H9 (cell line): ENCODE data around the gene NYAP2. TPM values are rescaled to one million over a fixed set of nuclear protein-coding genes. Genes with fewer than 3 reads are reported as not detected.

Experiments
- DNase-seq: peaks from one replicate; pipeline ENCODE4 v3.0.0-alpha.2; 2017
- H2AFZ ChIP-seq: one replicate; pipeline ENCODE4 v1.6.1; 2013; ENCODE audit warnings: mild to moderate bottlenecking, low read length, control low read depth, moderate library complexity
- H2AK5ac ChIP-seq: 2 replicates; pipeline ENCODE4 v1.6.1; 2013; ENCODE audit warnings: low read length, control low read depth, mixed read lengths; ENCODE audit not compliant: insufficient read length
- H2BK120ac ChIP-seq: one replicate; pipeline ENCODE4 v1.6.1; 2013; ENCODE audit warnings: low read depth, mild to moderate bottlenecking, low read length, control low read depth, inconsistent platforms; ENCODE audit not compliant: poor library complexity, severe bottlenecking
- H2BK12ac ChIP-seq: 2 replicates; pipeline ENCODE4 v1.6.1; 2013; ENCODE audit warnings: low read length, control low read depth, mixed read lengths, low read depth; ENCODE audit not compliant: insufficient read length
- H2BK15ac ChIP-seq: 2 replicates; pipeline ENCODE4 v1.6.1; 2013; ENCODE audit warnings: low read depth, low read length, control low read depth
- H2BK20ac ChIP-seq: one replicate; pipeline ENCODE4 v1.6.1; 2013; ENCODE audit warnings: low read depth, mild to moderate bottlenecking, low read length, control low read depth, inconsistent platforms; ENCODE audit not compliant: poor library complexity, severe bottlenecking
- H2BK5ac ChIP-seq: 2 replicates; pipeline ENCODE4 v1.6.1; 2013; ENCODE audit warnings: low read length, control low read depth, mixed read lengths; ENCODE audit not compliant: insufficient read length
- H3K14ac ChIP-seq: 2 replicates; pipeline ENCODE4 v1.6.1; 2013; ENCODE audit warnings: low read length, control low read depth; ENCODE audit not compliant: insufficient read depth
- H3K18ac ChIP-seq: 2 replicates; pipeline ENCODE4 v1.6.1; 2013; ENCODE audit warnings: low read depth, mild to moderate bottlenecking, mixed read lengths, low read length, control low read depth; ENCODE audit not compliant: insufficient read length
- H3K23ac ChIP-seq: 2 replicates; pipeline ENCODE4 v1.6.1; 2013; ENCODE audit warnings: low read length, control low read depth, mixed read lengths, low read depth; ENCODE audit not compliant: insufficient read length
- H3K23me2 ChIP-seq: 2 replicates; pipeline ENCODE4 v1.6.1; 2013; ENCODE audit warnings: low read depth, mild to moderate bottlenecking, mixed read lengths, low read length, control low read depth; ENCODE audit not compliant: insufficient read length, poor library complexity, severe bottlenecking
- H3K27ac ChIP-seq: 2 replicates; pipeline ENCODE4 v1.5.1; 2013; ENCODE audit warnings: low read length, control low read depth, mixed read lengths, low read depth; ENCODE audit not compliant: insufficient read length
- H3K27me3 ChIP-seq: 2 replicates; pipeline ENCODE4 v1.6.1; 2013; ENCODE audit warnings: low read length, control low read depth, inconsistent platforms; ENCODE audit not compliant: insufficient read depth
- H3K4ac ChIP-seq: 2 replicates; pipeline ENCODE4 v1.6.1; 2013; ENCODE audit warnings: low read depth, mild to moderate bottlenecking, control low read depth, inconsistent platforms, low read length, moderate library complexity
- H3K4me1 ChIP-seq: 2 replicates; pipeline ENCODE4 v1.6.1; 2013; ENCODE audit warnings: low read length, control low read depth, inconsistent platforms; ENCODE audit not compliant: insufficient read depth
- H3K4me2 ChIP-seq: 2 replicates; pipeline ENCODE4 v1.6.1; 2013; ENCODE audit warnings: low read length, control low read depth, mixed read lengths; ENCODE audit not compliant: insufficient read length, insufficient read depth
- H3K56ac ChIP-seq: 2 replicates; pipeline ENCODE4 v1.6.1; 2013; ENCODE audit warnings: low read depth, mild to moderate bottlenecking, mixed read lengths, low read length, control low read depth; ENCODE audit not compliant: insufficient read length
- H3K79me1 ChIP-seq: 2 replicates; pipeline ENCODE4 v1.6.1; 2013; ENCODE audit warnings: low read depth, mild to moderate bottlenecking, moderate library complexity, low read length, control low read depth, inconsistent platforms; ENCODE audit not compliant: insufficient read depth, poor library complexity, severe bottlenecking
- H3K79me2 ChIP-seq: 2 replicates; pipeline ENCODE4 v1.6.1; 2013; ENCODE audit warnings: low read length, control low read depth, inconsistent platforms; ENCODE audit not compliant: insufficient read depth
- H3K9ac ChIP-seq: 2 replicates; pipeline ENCODE4 v1.6.1; 2013; ENCODE audit warnings: low read length, control low read depth, mixed read lengths; ENCODE audit not compliant: insufficient read length; ENCODE audit errors: extremely low read depth
- H3K9me3 ChIP-seq: one replicate; pipeline ENCODE4 v1.6.1; 2013; ENCODE audit warnings: low read depth, low read length, inconsistent platforms; ENCODE audit not compliant: control insufficient read depth
- H3T11ph ChIP-seq: one replicate; pipeline ENCODE4 v1.6.1; 2013; ENCODE audit warnings: mild to moderate bottlenecking, low read length, control low read depth, inconsistent platforms
- H4K20me1 ChIP-seq: one replicate; pipeline ENCODE4 v1.6.1; 2013; ENCODE audit not compliant: control insufficient read depth, insufficient read length, insufficient read depth
- H4K5ac ChIP-seq: 2 replicates; pipeline ENCODE4 v1.6.1; 2013; ENCODE audit warnings: low read depth, mild to moderate bottlenecking, mixed read lengths, low read length, control low read depth; ENCODE audit not compliant: insufficient read length
- H4K8ac ChIP-seq: replicated peaks from 2 replicates; pipeline ENCODE4 v1.6.1; 2013; ENCODE audit warnings: low read length, control low read depth, mixed read lengths, low read depth; ENCODE audit not compliant: insufficient read length
- H4K91ac ChIP-seq: 2 replicates; pipeline ENCODE4 v1.6.1; 2013; ENCODE audit warnings: low read depth, mild to moderate bottlenecking, moderate library complexity, mixed read lengths, low read length, control low read depth; ENCODE audit not compliant: insufficient read length
- H3K27ac Mint-ChIP-seq, 3 experiments: 2 replicates in 2 of 3; 3 replicates in 1 of 3; pipeline ENCODE4 v1.8.0; 2020 to 2021; ENCODE audit warnings: mixed read lengths in 3 of 3, mild to moderate bottlenecking in 1 of 3, moderate library complexity in 1 of 3
- H3K27me3 Mint-ChIP-seq: 2 replicates; pipeline ENCODE4 v1.8.0; 2021; ENCODE audit warnings: low read depth, mild to moderate bottlenecking, moderate library complexity, mixed read lengths
- H3K36me3 Mint-ChIP-seq, 3 experiments: 2 replicates in 2 of 3; 3 replicates in 1 of 3; pipeline ENCODE4 v1.8.0; 2020 to 2021; ENCODE audit warnings: low read depth in 3 of 3, mixed read lengths in 3 of 3; ENCODE audit not compliant: insufficient read depth in 1 of 3
- H3K4me1 Mint-ChIP-seq, 2 experiments: 2 replicates each; pipeline ENCODE4 v1.8.0; 2020; ENCODE audit warnings: mixed read lengths in 2 of 2
- H3K4me3 Mint-ChIP-seq, 2 experiments: 2 replicates in 1 of 2; 3 replicates in 1 of 2; pipeline ENCODE4 v1.8.0; 2020 to 2021; ENCODE audit warnings: mild to moderate bottlenecking in 2 of 2, mixed read lengths in 2 of 2, moderate library complexity in 1 of 2
- H3K9me3 Mint-ChIP-seq, 2 experiments: 2 replicates in 1 of 2; 3 replicates in 1 of 2; pipeline ENCODE4 v1.8.0; 2020; ENCODE audit warnings: mild to moderate bottlenecking in 2 of 2, mixed read lengths in 2 of 2, moderate library complexity in 1 of 2
- WGBS: extraction: QIAGEN DNeasy Blood & Tissue Kit; methylation state at CpG from one replicate; pipeline ENCODE4 v1.1.7; 2013; ENCODE audit warnings: missing lambda C conversion rate, low lambda C conversion rate, mixed read lengths; ENCODE audit not compliant: insufficient read length; ENCODE audit errors: extremely low coverage; 5-methylcytosine and 5-hydroxymethylcytosine counted together
- total RNA-seq: library from RNA; stranded (reverse); gene quantifications from 2 replicates; pipeline ENCODE4 v1.2.1, GENCODE V29; 2021
- TF ChIP-seq, protein P1 (sequence below): fragments of 200-600 bp; sonication (generic); conservative IDR thresholded peaks from 3 replicates; pipeline ENCODE4 v1.8.0; 2021; ENCODE audit warnings: antibody characterized with exemption, mild to moderate bottlenecking

Gene NYAP2
- total RNA-seq, 1 experiment from 2014 or later = not detected

GRCh38 chr2:225497166-225497565 lies 97.7 kb downstream of the NYAP2 start:
- TF ChIP-seq, protein P1, sequence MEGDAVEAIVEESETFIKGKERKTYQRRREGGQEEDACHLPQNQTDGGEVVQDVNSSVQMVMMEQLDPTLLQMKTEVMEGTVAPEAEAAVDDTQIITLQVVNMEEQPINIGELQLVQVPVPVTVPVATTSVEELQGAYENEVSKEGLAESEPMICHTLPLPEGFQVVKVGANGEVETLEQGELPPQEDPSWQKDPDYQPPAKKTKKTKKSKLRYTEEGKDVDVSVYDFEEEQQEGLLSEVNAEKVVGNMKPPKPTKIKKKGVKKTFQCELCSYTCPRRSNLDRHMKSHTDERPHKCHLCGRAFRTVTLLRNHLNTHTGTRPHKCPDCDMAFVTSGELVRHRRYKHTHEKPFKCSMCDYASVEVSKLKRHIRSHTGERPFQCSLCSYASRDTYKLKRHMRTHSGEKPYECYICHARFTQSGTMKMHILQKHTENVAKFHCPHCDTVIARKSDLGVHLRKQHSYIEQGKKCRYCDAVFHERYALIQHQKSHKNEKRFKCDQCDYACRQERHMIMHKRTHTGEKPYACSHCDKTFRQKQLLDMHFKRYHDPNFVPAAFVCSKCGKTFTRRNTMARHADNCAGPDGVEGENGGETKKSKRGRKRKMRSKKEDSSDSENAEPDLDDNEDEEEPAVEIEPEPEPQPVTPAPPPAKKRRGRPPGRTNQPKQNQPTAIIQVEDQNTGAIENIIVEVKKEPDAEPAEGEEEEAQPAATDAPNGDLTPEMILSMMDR = no peak
- Histone ChIP-seq H2BK120ac (no peak overlapping the region), H2AK5ac (no peak overlapping the region), H3K27me3 (no peaks in the 10 kb centered on the region), H3K79me1 (no peaks in the 10 kb centered on the region), H3K79me2 (no peaks in the 10 kb centered on the region), H4K91ac (no peak overlapping the region), H3K14ac (no peak overlapping the region), H2BK15ac (no peak overlapping the region), H2BK5ac (no peak overlapping the region), H3K4me1 (peaks cover 4% of the 10 kb centered on the region; the same call in 1 of the 2 replicates), H3K18ac (no peak overlapping the region), H4K5ac (no peak overlapping the region), H3K23me2 (no peaks in the 10 kb centered on the region), H3T11ph (no peak overlapping the region), H3K56ac (no peak overlapping the region), H3K4ac (no peak overlapping the region), H4K8ac (no peak overlapping the region), H3K4me2 (no peak overlapping the region), H2BK12ac (no peak overlapping the region), H2BK20ac (no peak overlapping the region), H3K9ac (no peak overlapping the region), H3K9me3 (no peaks in the 10 kb centered on the region), H3K27ac (no peak overlapping the region), H3K23ac (no peak overlapping the region), H4K20me1 (no peaks in the 10 kb centered on the region), H2AFZ (no peak overlapping the region)
- no peak overlapping the region for H3K4me3 Mint-ChIP-seq
- DNase-seq = no peak
- no peaks in the 10 kb centered on the region; the same call in 1 of the 2 replicates for H3K27me3 Mint-ChIP-seq
- WGBS = no CpG with 5 or more reads among the region's 3 CpGs
- H3K36me3 Mint-ChIP-seq = no peaks in the 10 kb centered on the region
- no peak overlapping the region for H3K27ac Mint-ChIP-seq
- H3K4me1 Mint-ChIP-seq = peaks cover 15 to 16% of the 10 kb centered on the region in 2 experiments
- no peaks in the 10 kb centered on the region; a peak in 1 of 5 replicates for H3K9me3 Mint-ChIP-seq
